Skin epidermis (tissue), 12 donors: ENCODE measurements around the gene C2orf81.

ENCODE experiments used
- H3K27ac ChIP-seq, 21 experiments: fragments of 200-600 bp; sonication (generic) in 11 of 21; one replicate each; pipeline ENCODE4 v1.5.0; 2020; ENCODE audit warnings: mild to moderate bottlenecking in 3 of 21, inconsistent platforms in 2 of 21, moderate library complexity in 2 of 21
- H3K4me3 ChIP-seq, 7 experiments: fragments of 200-600 bp; sonication (generic) in 2 of 7; one replicate each; pipeline ENCODE4 v1.5.0; 2020; ENCODE audit warnings: inconsistent platforms in 2 of 7, mild to moderate bottlenecking in 2 of 7, moderate library complexity in 1 of 7

The C2orf81 gene

GRCh38 chr2:74399785-74400184, 21.6 kb downstream of the C2orf81 start:
- Histone ChIP-seq H3K27ac (no peak overlapping the region), H3K4me3 (no peak overlapping the region)

- Histone ChIP-seq H3K27ac (no peak overlapping the region), H3K4me3 (no peak overlapping the region)
Measured at GRCh38 chr2:74396149-74396548, 25.3 kb downstream of the C2orf81 start.

- Histone ChIP-seq H3K4me3 (no peak overlapping the region), H3K27ac (no peak overlapping the region)
Measured at GRCh38 chr2:74393525-74393924, 27.9 kb downstream of the C2orf81 start.

- Histone ChIP-seq H3K4me3 (peak overlapping the region in 1 of 7 experiments; percentile 86), H3K27ac (peak overlapping the region in 2 of 21 experiments; percentile 89 to 100)
Measured at GRCh38 chr2:74392449-74392743, 29.0 kb downstream of the C2orf81 start.

- H3K4me3 ChIP-seq = peak overlapping the region; percentile 68 to 100 (median 90)
- peak overlapping the region; percentile 85 to 100 (median 96) for H3K27ac ChIP-seq
Measured at GRCh38 chr2:74391580-74392448, 29.6 kb downstream of the C2orf81 start.

- Histone ChIP-seq H3K4me3 (peak overlapping the region; percentile 68 to 100 (median 90)), H3K27ac (peak overlapping the region; percentile 85 to 100 (median 96))
Measured at GRCh38 chr2:74391209-74391579, 30.2 kb downstream of the C2orf81 start.

GRCh38 chr2:74390606-74391005, 30.8 kb downstream of the C2orf81 start:
- Histone ChIP-seq H3K27ac (peak overlapping the region in 2 of 21 experiments; percentile 94 to 100), H3K4me3 (peak overlapping the region in 6 of 7 experiments; percentile 68 to 100 (median 91))

GRCh38 chr2:74387346-74387745, 34.1 kb downstream of the C2orf81 start:
- Histone ChIP-seq H3K4me3 (no peak overlapping the region), H3K27ac (no peak overlapping the region)

- H3K4me3 ChIP-seq = no peak overlapping the region
- H3K27ac ChIP-seq = no peak overlapping the region
Measured at GRCh38 chr2:74385396-74385795, 36.0 kb downstream of the C2orf81 start.

- no peak overlapping the region for H3K4me3 ChIP-seq
- peak overlapping the region in 1 of 21 experiments; percentile 50 for H3K27ac ChIP-seq
Measured at GRCh38 chr2:74384051-74384450, 37.4 kb downstream of the C2orf81 start.

- H3K27ac ChIP-seq = peak overlapping the region in 2 of 21 experiments; percentile 9 to 13
- H3K4me3 ChIP-seq = no peak overlapping the region
Measured at GRCh38 chr2:74383254-74383653, 38.2 kb downstream of the C2orf81 start.

GRCh38 chr2:74381751-74382150, 39.7 kb downstream of the C2orf81 start:
- H3K27ac ChIP-seq = no peak overlapping the region
- H3K4me3 ChIP-seq = no peak overlapping the region

GRCh38 chr2:74379851-74380789, 41.3 kb downstream of the C2orf81 start, which contains the start of gene DCTN1:
DCTN1 (minus strand) TSS chr2:74380311; CDS start chr2:74380037, 274 bp downstream.
- Histone ChIP-seq H3K27ac (peak within 1 kb of the TSS in 12 of 21 experiments; percentile 3 to 80 (median 48)), H3K4me3 (peak within 1 kb of the TSS in 3 of 7 experiments; percentile 2 to 11 (median 9))

- no peak overlapping the region for H3K4me3 ChIP-seq
Measured at GRCh38 chr2:74378007-74378406, 43.4 kb downstream of the C2orf81 start.

GRCh38 chr2:74375838-74376237, 45.6 kb downstream of the C2orf81 start:
- H3K27ac ChIP-seq = no peak overlapping the region

More at GRCh38 chr2:74378007-74378406, 43.4 kb downstream of the C2orf81 start:
- H3K27ac ChIP-seq = no peak overlapping the region

GRCh38 chr2:74374509-74375205, 46.8 kb downstream of the C2orf81 start:
- Histone ChIP-seq H3K27ac (no peak overlapping the region), H3K4me3 (no peak overlapping the region)

More at GRCh38 chr2:74375838-74376237, 45.6 kb downstream of the C2orf81 start:
- H3K4me3 ChIP-seq = no peak overlapping the region

GRCh38 chr2:74373985-74374384, 47.4 kb downstream of the C2orf81 start:
- H3K27ac ChIP-seq = peak overlapping the region in 1 of 21 experiments; percentile 36
- no peak overlapping the region for H3K4me3 ChIP-seq

- Histone ChIP-seq H3K4me3 (no peak overlapping the region), H3K27ac (peak overlapping the region in 2 of 21 experiments; percentile 3 to 36)
Measured at GRCh38 chr2:74373221-74373676, 48.2 kb downstream of the C2orf81 start.

GRCh38 chr2:74372674-74373073, 48.7 kb downstream of the C2orf81 start:
- no peak overlapping the region for H3K4me3 ChIP-seq
- H3K27ac ChIP-seq = no peak overlapping the region
